Hematopoietic multipotent progenitor cell (in vitro differentiated cells): Measurements from ENCODE around the gene SVOPL. TPM values are rescaled to one million over a fixed set of nuclear protein-coding genes. Genes with fewer than 3 reads are reported as not detected.
"Not testable (repeated sequence)": the region's sequence is repeated elsewhere in the genome, so short reads cannot be mapped to it uniquely, and the experiment has no call there.

Source experiments
- DNase-seq, 3 donors: peaks; one replicate each; pipeline ENCODE4 v3.0.0-alpha.2; 2011 to 2015; ENCODE audit warnings: low read depth in 2 of 3, low spot score in 2 of 3
- total RNA-seq: library from RNA; depleted of rRNA; stranded (reverse); fragments of >200 nt; gene quantifications from one replicate; pipeline ENCODE4 v1.2.3, GENCODE V29; 2012

Gene SVOPL, protein sequence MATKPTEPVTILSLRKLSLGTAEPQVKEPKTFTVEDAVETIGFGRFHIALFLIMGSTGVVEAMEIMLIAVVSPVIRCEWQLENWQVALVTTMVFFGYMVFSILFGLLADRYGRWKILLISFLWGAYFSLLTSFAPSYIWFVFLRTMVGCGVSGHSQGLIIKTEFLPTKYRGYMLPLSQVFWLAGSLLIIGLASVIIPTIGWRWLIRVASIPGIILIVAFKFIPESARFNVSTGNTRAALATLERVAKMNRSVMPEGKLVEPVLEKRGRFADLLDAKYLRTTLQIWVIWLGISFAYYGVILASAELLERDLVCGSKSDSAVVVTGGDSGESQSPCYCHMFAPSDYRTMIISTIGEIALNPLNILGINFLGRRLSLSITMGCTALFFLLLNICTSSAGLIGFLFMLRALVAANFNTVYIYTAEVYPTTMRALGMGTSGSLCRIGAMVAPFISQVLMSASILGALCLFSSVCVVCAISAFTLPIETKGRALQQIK
- total RNA-seq = 3.8 TPM

DNA sequence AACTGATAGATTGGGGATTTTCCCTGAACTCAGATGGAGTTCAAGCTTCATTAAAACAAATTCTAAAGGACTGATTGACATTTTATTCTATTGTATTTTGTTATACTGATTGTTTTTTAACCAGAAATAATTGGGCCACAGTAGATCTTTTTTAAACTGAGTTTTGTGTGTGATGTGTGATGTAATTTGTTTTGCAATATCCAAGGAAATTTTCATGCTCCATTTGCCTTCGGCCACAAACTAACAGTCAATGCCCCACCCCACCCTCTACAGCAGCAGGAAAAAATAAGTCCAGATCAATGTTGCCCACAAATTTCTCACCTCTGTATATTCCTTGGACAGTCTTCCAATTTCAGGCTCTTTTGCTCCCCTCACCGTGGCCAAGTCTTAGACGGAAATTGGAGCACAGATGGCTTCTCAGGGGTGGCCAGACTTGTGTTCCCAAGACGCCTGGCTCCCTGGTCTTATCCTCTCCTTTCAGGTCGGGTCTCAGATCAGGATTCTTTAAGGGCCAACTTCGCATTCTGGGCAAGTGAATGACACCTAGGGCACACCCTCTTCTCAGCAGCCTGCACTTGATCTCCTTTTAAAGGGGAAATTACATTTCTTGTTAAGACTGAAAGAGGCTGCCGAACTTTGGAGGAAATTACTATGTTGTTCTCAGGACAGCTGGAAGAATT is at the start of gene SVOPL:
Gene SVOPL (minus strand): TSS at position 506 of the 680 bp plus-strand sequence. CDS start 22,317 bp downstream, outside the sequence.
- DNase-seq = no peak

DNA sequence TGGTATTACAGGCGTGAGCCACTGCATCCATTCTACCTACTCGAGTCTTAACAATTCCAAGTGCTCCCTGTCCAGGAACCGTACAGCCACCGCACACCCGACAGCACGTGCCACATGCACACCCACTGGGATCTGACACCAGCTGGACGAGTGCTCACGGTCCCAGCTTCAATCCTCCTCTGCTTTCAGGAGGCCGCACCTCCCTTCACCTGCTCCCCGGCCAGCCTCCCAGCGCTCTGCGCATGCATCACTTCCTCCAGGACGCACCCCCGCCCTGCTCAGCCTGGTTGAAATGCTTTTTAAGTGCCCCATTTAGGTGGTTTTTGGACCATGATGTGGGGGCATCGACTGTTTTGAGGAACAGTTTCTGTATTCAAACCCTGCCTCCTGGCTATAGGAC is 49.3 kb upstream of the SVOPL start:
- no peak for DNase-seq

DNA sequence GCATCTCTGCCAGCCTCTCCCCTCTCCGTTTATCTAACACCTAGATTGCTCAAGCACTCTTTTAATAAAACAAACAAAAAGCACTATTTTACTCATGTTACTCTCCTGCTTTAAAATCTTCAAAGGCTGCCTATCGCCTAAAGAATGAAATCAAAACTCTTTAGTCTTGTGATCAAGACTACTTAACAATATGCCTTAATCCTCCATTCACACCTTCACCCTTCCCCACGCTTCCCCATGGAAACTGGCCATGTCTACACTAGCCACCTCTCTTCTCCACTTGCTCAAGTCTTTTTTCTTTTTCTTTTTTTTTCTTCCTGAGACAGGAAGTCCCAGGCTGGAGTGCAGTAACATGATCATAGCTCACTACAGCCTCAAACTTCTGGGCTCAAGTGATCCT is 48.8 kb upstream of the SVOPL start:
- DNase-seq = no peak

DNA sequence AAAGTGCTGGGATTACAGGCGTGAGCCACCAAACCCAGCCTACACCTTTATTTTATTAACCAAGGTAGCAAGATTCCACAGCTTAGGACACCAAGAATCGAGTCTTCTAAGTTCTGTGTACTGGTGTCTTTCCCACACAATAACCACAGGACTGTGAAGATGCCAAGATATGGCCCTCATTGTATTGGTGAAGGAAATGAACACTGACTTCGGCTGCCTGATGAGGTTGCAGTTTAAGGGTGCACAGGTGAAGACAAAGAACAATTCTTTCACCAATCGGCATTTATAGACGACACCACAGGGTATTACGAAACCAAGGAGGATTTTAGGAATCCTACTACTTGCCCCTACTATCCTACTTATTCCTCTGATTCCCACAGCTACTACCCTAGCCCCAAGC is 47.5 kb upstream of the SVOPL start:
- no peak for DNase-seq

DNA sequence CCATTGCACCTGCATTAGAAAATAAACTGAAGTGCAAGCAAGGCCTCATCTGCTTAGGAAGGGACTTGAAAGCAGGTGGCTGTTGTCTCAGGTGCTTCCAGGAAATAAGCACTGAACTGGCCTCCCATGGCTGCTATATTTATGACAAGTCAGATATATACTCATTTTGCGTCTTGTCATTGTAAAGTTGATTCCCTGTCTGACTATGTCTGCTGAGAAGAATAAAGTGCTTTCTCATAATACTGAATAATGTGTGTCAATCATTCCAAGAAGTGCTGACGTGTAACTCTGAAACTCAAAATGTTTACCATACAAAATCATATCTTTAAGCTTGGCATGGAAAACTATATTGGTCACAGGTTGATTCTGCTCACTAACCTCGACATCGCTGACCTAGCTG is 44.9 kb upstream of the SVOPL start:
- DNase-seq = no peak

DNA sequence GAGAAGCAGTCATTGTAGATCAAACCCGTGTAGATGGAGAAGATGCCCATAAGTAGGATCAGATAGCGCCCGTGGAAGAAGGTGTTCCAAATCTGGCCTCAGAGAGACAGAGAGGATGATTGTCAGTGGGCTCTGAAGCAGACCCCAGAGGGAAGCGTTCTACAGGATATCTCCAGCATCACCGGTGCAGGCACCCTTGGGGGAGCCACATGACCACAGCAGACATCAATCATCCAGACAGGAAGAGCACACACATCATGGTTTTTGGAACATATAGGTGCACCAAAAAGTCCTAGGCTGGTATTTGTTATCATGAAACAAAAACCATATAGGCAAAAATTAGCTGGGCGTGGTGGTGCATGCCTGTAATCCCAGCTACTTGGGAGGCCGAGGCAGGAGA is 44.0 kb upstream of the SVOPL start:
- DNase-seq = no peak

DNA sequence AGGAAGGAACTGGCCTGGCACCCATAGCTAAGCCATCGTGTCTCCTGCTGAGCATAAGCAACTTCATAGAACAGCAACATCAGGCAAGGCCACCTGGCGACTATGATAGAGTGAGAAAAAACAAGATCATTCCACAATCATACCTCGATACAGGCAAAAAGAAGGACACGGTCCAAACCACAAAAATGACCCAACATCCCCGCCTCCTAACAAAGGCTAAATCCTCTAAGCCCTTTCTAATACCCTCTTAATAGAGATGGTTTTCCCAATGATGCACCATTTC is 40.2 kb upstream of the SVOPL start:
- DNase-seq = no peak

DNA sequence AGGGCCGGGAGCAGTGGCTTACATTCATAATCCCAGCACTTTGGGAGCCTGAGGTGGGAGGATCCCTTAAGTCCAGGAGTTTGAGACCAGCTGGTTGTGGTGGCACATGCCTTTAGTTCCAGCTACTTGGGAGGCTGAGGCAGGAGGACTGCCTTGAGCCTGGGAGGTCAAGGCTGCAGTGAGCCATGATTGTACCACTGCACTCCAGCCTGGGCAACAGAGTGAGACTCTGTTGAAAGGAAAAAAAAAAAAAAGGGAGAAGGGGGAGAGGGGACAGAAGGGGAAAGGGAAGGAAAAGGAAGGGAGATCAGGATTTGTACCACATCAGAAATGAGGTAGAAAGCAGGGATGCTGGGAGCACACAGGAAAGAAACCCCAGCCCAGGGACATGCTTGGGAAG is 38.7 kb upstream of the SVOPL start:
- DNase-seq = no peak

DNA sequence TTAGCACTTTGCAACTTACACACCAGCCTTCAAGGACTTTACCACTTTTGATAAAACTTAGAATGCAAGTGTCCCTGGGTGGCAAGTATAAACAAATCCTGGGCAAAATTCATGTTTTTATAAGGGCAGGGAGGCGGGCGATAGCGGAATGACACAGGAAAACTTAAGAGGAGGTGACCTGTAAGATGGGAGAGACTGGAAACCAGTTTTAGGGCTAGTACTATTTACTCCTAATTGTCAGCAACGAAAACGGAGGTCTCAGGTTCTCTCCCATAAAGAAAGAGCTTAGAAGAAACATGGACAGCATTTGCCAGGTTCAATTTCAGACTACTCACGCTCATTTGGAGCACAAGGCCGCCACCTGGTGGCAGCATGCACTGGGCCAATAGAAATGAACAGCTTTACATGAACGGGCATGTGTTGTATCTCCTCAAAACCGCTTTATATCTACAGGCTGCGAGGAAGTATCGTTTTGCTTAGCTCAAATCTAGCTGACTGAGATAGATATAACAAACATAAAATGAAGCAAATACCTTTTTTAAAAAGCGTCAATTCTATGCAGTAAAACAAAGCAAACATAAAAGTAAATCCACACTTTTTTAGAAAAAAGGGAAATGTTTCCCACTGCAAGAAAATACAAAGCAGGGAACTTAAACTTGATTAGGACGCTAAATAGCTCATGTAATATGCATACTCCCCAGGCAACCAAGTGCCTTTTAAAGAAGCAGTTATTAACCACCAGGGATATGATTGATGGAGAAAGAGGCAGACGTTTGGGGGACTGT is 37.6 kb upstream of the SVOPL start:
- peak; percentile 73 to 96 (median 89) for DNase-seq

DNA sequence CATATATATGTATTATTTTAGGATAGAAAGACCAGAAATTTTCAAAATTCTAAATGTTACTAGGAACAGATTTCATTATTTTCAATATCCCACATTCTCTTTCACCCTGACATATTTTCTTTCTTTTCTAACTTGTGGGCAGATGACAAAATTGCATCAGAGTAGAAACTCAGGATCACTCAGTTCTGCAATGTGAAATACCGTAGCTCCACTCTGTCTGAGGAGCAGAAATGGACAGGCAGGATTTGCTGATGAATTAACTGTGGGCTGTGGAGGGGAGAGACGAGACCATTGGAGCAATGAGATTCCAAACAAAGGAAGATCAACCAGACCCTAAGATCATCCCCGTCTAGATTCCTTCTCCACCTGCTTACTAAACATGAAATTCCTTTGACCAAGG is 37.0 kb upstream of the SVOPL start:
- no peak for DNase-seq

DNA sequence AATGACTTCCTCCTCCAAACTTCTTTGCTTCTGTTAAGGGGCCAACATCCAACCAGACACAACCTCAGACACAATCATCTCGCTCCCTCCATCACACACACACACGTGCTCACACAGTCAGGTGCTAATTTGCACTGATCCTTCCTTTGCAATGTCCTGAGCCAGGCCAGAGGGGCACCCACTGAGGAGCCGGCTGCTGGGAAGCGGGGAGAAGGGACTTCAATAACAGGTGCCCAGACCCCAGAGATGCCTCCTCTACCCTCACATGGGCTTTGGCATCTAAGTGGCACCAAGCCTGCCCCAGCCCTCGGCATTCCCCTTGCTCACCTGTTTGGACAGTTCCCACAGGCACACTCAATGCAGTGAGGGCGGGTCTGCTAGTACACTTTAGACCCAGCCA is 34.2 kb upstream of the SVOPL start:
- no peak for DNase-seq

DNA sequence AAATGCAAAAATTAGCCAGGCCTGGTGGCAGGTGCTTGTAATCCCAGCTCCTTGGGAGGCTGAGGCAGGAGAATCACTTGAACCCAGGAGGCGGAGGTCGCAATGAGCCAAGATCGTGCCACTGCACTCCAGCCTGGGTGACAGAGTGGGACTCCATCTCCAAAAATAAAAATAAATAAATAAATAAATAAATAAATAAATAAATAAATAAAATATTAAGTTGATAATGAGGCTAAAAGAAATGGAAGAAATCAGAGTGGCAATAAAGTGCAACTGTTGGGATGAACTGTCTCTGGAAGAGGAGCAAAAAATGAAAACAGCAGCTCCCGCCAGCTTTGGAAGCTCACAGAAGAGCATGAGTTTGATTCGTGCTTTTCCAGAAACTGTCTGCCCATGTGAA is 30.6 kb upstream of the SVOPL start:
- DNase-seq = not testable (repeated sequence)

DNA sequence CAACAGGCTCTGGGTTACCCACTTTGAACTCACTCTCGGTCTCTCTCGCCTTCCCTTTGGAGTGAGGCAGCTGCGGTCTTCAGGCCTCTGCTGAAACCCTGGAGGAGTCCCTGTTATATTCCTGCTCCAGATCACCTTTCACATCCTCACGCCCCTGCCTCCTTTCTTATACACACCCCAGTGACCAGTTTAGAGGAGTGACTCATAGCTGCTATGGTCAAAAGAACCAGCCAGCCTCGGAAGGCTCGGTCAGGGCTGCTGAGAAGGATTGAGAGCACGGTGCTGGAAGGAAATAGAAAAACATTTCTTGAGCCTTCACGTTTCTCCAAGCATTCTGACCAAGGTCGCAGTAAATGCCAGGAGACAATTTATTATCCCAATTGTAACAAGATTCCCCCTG is 28.3 kb upstream of the SVOPL start:
- DNase-seq = no peak

DNA sequence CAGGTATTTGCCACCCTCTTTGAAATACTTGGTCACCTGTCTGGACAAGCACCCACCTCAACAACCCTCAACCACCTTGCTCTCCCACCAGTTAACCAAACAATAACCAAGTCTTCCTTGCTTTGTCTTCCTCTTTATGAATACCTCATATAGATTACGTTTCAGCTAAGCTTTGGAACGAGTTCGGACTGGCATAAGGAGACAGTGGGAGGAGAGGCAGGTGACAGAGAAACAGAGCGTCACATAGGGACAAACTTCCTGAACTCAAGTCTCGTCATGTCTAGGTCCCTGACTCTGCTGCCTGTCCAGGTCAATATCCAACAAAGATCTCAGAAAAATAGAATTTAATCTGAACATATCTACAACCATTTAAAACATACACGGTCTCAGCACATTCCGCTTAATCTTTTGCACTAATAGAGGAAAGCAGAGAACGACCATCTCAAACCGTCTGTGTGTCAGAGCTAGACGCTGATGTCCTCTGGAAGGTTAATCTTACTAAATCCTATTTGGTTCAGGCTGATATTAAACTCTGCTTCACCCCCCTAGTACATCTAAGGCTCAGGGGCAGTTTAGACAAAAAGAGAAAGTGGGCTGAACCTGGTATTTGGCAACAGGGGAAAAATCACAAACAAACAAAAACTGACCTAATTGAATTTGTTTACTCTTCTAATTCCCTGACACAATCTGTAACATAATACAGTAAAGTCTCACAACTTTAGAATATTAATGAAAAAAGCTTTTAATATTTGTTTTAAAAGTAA is 26.4 kb upstream of the SVOPL start:
- DNase-seq = no peak

DNA sequence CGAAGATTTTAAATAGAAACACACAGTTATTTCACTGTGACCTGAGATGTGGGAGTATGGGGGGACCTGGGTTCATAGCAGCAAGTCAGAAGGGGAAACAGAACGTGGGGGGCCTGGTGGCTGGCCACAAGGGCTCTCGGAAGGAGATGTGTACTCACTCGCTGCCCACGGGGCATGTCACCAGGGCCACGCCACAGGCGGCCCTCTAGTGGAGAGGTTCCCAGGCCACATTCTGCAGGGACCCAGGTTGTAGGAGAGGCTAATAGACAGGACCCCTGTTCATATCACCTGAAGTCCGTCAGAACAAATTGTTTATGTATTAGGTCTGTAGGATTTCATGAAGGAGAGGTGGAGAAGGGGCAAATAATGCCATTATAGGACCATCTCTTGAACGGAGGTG is 25.1 kb upstream of the SVOPL start:
- no peak for DNase-seq

DNA sequence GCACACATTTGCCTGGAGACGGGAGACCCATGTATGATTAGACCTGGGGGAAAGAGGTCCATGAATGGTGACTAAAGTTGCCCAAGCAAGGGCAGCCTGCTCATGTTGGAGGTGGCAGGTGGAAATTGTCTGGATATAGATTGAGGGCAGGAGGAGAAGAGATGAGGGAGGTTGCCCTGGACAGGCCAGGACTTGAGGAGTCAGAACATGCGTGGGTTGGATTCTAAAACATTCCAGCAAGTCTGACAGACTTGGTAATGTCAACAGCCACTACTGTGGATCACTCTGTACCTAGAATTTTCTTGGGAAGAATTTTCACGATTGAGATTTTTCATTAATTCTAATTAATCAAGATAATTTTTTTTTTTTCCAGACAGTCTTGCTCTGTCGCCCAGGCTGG is 19.1 kb upstream of the SVOPL start:
- no peak for DNase-seq

DNA sequence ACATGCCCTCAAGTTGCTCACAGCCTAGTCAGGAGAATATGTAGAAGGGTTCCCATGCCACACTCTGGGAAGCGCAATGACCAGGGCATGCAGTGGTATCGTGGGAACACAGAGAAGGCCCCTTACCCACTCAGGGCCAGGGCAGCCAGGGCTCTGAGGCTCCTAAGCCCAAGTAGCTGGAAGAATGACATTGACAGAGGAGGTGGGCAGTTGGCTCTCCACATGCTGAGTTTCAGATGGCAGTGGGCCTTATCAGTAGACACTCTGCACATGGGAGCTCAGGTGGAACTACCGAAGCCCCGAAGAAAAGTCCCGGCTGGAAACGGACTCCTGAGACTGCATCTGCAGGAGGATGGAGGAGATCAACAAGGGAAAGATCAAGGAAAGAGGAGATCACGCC is 15.7 kb upstream of the SVOPL start:
- DNase-seq = no peak

DNA sequence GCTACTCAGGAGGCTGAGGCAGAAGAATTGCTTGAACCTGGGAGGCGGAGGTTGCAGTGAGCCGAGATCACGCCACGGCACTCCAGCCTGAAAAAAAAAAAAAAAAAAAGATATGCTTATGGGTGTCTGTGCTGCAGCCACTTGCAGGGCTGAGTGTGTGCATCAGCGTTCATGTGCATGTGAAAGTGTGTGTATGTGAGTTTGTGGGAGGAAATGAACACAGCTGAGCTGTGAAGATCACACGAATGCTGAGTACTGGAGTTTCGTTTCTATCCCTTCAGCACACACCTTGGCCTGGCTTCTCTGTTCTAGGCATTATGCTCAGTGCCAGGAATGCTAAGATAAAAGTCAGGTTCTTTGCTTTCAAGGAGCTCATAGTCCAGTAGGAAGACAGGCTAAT is 12.0 kb upstream of the SVOPL start:
- no peak for DNase-seq

DNA sequence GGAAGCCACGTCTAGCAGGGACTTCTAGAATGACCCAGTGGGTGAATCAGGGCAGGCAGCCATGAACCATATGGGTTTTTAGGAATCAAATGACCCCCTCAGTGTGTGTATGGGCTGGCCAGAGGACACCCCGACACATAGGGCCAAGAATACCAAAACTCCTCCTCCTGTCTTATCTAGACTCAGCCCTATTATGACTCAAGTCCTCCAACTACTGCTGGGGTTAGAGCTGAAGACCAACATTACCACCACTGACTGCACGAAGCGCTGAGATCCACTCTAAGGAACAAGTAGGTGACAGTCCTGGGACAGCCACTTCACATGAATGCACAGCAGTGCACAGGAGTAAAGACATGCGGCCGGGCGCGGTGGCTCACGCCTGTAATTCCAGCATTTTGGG is 11.5 kb upstream of the SVOPL start:
- DNase-seq = no peak

DNA sequence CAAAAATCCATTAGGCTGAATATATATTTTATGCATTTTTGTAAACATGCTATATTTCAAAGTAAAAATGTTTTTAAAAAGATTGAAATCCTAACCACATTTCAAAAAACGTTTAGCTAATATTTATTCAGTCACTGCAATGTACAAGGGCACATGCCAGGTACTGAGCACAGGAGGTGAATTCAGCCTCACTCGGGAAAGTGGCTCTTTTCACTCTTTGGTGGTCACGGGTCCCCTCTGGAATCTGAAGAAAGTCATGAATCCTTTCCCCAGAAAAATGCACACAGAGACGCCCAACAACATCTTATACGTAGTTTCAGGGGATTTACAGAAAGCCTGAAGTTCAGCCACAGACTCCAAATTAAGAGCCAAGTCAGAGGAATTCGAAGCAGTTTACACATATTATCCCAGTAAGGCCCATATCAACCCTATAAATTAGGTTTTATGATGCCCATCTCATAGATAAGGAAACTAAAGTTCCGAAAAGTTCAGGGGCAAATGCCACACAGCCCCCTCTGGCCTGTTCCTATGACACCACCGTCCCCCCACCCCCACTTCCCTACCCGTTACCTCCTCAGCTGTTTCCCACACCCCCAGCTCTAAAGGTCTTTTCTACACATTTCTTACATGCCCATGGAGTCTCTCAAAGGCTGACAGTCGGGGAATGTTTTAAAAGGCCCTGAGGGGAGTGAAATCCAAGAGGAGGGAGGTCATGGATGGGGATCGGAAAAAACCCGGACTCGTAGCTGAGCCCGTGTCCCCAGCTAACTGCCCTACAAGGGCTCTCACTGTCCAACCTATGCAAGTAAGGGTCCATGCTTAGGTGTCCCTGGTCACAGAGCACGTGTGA is 9.6 kb upstream of the SVOPL start:
- no peak for DNase-seq
